ENCODE results near the gene SMG6. TPM values are rescaled to one million over a fixed set of nuclear protein-coding genes. Genes with fewer than 3 reads are reported as not detected.

SMG6 gene
- total and polyA plus RNA-seq, 2 donors (not counting 3 experiments of a cell fraction or from before 2014, with no cell fraction given) = 40.1 to 42.2 TPM

GRCh38 chr17:2251098-2251497, 52.5 kb downstream of the SMG6 start:
- no peaks in the 10 kb centered on the region for H3K79me2 ChIP-seq (ENCODE audit: control insufficient read depth, insufficient read depth, low read length)
- no peak overlapping the region for H2AFZ ChIP-seq (ENCODE audit: low read depth, low read length)
- intact Hi-C loops (cut with micrococcal nuclease) = no loop called here
- no peak for TF ChIP-seq MYC (IDR thresholded peaks at IDR 0.05; ENCODE audit: low read depth, low read length)
- TF ChIP-seq JUN (IDR thresholded peaks at IDR 0.05; ENCODE audit: borderline replicate concordance, insufficient read depth, insufficient read length, low read depth) = no peak
- TF ChIP-seq POLR2A (IDR thresholded peaks at IDR 0.05; ENCODE audit: low read depth, low read length) = no peak
- TF ChIP-seq EZH2 (IDR thresholded peaks at IDR 0.05; ENCODE audit: borderline replicate concordance, low read depth, low read length, severe bottlenecking) = no peak
- no peak for TF ChIP-seq CTCF (IDR thresholded peaks at IDR 0.05; ENCODE audit: extremely low read depth in 1 of 2, insufficient read depth in 1 of 2, low read depth in 1 of 2, low read length in 2 of 2)
- TF ChIP-seq GATA2 (IDR thresholded peaks at IDR 0.05; ENCODE audit: insufficient read depth, insufficient read length, low read depth, low read length) = no peak
- no peak for TF ChIP-seq MAX (IDR thresholded peaks at IDR 0.05; ENCODE audit: insufficient read depth, insufficient read length)
- no peak for TF ChIP-seq FOS (IDR thresholded peaks at IDR 0.05; ENCODE audit: borderline replicate concordance, insufficient read depth, low read length)
- TF ChIP-seq POLR2AphosphoS5 (IDR thresholded peaks at IDR 0.05; ENCODE audit: insufficient read depth, low read depth, low read length) = no peak
- H3K36me3 ChIP-seq (ENCODE audit: control insufficient read depth in 2 of 2, extremely low read depth in 1 of 2, insufficient read depth in 2 of 2, low read length in 2 of 2) = peaks cover 0 to 4% of the 10 kb centered on the region in 2 experiments
- ChIA-PET POLR2A (no interaction called here), CTCF (interaction anchor here (1.2 kb wide), 1 partner anchor 31 kb away, joined by 3 read pairs; no protein-coding TSS in a partner anchor)
- FAIRE-seq = no peak
- H3K27ac ChIP-seq (ENCODE audit: insufficient read depth, low read depth, low read length) = no peak overlapping the region
- DNase-seq (ENCODE audit: low read depth, low spot score) = no peak
- H3K9me3 ChIP-seq (replicated peaks; ENCODE audit: control insufficient read depth, insufficient read depth, low read length) = no peaks in the 10 kb centered on the region
- H3K4me3 ChIP-seq (replicated peaks in 1 of 3; ENCODE audit: insufficient read depth in 1 of 3, low read depth in 1 of 3, low read length in 3 of 3) = no peak overlapping the region
- H3K9me1 ChIP-seq (replicated peaks; ENCODE audit: control insufficient read depth, extremely low read depth, insufficient read depth, low read length) = no peaks in the 10 kb centered on the region
- no peaks in the 10 kb centered on the region for H3K27me3 ChIP-seq (ENCODE audit: control insufficient read depth in 2 of 2, insufficient read depth in 2 of 2, low read length in 2 of 2)
- BruUV-seq (replicated peaks) = no TSS peak
- dilution Hi-C loops (cut with MboI; ENCODE audit: extremely low pct_ligation_motif_present, low sequenced_read_pairs) = no loop called here
- no peaks in the 10 kb centered on the region for H4K20me1 ChIP-seq (replicated peaks; ENCODE audit: control insufficient read depth, extremely low read depth, insufficient read depth, low read length)
- no peak overlapping the region for H3K9ac ChIP-seq (replicated peaks; ENCODE audit: extremely low read depth, insufficient read depth, low read length)
- H3K4me2 ChIP-seq (ENCODE audit: insufficient read depth, low read length) = no peak overlapping the region
- H3K4me1 ChIP-seq (ENCODE audit: control insufficient read depth, extremely low read depth, insufficient read depth, low read length) = no peaks in the 10 kb centered on the region
